GM23248 (cell line): ENCODE results near the gene SCN4A.

Experiments
- EZH2 ChIP-seq: fragments of 200-600 bp; sonication (generic); IDR thresholded peaks from 2 replicates; pipeline ENCODE4 v1.6.1; 2018; ENCODE audit warnings: antibody characterized with exemption, mild to moderate bottlenecking; ENCODE audit not compliant: insufficient read depth, poor library complexity, severe bottlenecking
- EZH2phosphoT487 ChIP-seq: fragments of 200-600 bp; sonication (generic); IDR thresholded peaks from 2 replicates; pipeline ENCODE4 v1.6.1; 2018; ENCODE audit warnings: antibody characterized with exemption, moderate library complexity, mild to moderate bottlenecking, low read depth; ENCODE audit not compliant: insufficient read depth

DNA sequence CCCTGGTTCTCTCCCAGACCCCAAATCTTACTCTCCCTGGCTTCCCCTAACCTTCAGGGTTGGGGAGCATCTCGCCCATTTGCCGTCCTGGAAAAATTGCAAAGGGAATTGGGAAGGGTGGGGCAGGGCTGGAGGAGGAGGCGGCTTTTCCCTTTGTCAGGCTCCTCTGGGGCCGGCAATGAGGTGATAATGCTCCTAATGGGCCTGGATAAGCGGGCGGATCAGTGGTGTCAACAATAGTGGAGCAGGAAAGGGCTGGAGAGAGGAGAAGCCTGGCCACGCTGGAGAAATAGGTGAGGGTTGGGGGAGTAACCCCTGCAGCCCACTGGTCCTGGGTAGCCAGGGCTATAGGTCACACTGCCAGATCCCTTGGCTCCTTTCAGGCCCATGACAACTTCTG, 12.3 kb downstream of the SCN4A start:
- TF ChIP-seq EZH2phosphoT487 (no peak), EZH2 (no peak)
